ENCODE data around the gene CRAMP1.
"Not testable (repeated sequence)": the region's sequence is repeated elsewhere in the genome, so short reads cannot be mapped to it uniquely, and the experiment has no call there.

DNA sequence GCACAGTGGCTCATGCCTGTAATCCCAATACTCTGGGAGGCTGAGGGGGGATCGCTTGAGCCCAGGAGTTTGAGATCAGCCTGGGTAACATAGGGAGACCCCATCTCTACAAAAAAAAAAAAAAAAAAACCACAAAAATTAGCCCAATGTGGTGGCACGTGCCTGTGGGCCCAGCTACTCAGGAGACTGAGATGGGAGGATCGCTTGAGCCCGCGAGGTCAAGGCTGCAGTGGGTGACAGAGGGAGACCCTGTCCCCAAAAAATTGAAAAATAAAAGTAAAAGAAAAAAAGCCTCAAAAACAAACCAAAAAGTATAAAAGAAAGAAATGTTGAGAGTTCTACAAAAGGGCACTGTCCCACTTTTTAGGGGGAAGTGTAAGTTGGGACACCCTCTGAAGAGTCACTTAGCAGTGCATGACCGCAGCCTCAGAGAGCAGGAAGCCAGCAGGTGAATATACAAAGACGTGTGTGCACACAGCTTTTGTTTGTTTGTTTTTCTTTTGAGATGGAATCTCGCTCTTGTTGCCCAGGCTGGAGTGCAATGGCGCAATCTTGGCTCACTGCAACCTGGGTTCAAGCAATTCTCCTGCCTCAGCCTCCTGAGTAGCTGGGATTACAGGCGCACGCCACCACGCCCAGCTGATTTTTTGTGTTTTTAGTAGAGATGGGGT is 107.5 kb downstream of the CRAMP1 start:
- TF ChIP-seq, protein P1, sequence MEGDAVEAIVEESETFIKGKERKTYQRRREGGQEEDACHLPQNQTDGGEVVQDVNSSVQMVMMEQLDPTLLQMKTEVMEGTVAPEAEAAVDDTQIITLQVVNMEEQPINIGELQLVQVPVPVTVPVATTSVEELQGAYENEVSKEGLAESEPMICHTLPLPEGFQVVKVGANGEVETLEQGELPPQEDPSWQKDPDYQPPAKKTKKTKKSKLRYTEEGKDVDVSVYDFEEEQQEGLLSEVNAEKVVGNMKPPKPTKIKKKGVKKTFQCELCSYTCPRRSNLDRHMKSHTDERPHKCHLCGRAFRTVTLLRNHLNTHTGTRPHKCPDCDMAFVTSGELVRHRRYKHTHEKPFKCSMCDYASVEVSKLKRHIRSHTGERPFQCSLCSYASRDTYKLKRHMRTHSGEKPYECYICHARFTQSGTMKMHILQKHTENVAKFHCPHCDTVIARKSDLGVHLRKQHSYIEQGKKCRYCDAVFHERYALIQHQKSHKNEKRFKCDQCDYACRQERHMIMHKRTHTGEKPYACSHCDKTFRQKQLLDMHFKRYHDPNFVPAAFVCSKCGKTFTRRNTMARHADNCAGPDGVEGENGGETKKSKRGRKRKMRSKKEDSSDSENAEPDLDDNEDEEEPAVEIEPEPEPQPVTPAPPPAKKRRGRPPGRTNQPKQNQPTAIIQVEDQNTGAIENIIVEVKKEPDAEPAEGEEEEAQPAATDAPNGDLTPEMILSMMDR (IDR thresholded peaks at IDR 0.05): not testable (repeated sequence)
- not testable (repeated sequence) for TF ChIP-seq POLR2A (IDR thresholded peaks at IDR 0.05)

Data from tibial nerve (tissue), 3 donors.